ENCODE results near the gene DCANP1.

Gene DCANP1

GRCh38 chr5:135457424-135458071 lies 10.4 kb upstream of the DCANP1 start:
- DNase-seq (ENCODE audit: low read depth in 2 of 2), result peak; percentile 34 to 56

GRCh38 chr5:135456238-135457099 lies 9.3 kb upstream of the DCANP1 start:
- DNase-seq (ENCODE audit: low read depth in 2 of 2), result no peak

GRCh38 chr5:135455876-135456237 lies 8.7 kb upstream of the DCANP1 start:
- DNase-seq (ENCODE audit: low read depth in 2 of 2), result no peak

GRCh38 chr5:135454946-135455345 lies 7.8 kb upstream of the DCANP1 start:
- DNase-seq (ENCODE audit: low read depth in 2 of 2), result no peak

GRCh38 chr5:135453613-135454012 lies 6.5 kb upstream of the DCANP1 start:
- no peak for DNase-seq (ENCODE audit: low read depth in 2 of 2)

GRCh38 chr5:135452321-135453030 lies 5.3 kb upstream of the DCANP1 start, which contains the start of gene TIFAB:
Gene TIFAB, minus strand, starts transcription at chr5:135452351. Its CDS starts 2,412 bp downstream, at chr5:135449939.
- DNase-seq (ENCODE audit: low read depth in 2 of 2), result no peak

GRCh38 chr5:135451581-135452320 lies 4.6 kb upstream of the DCANP1 start:
- DNase-seq (ENCODE audit: low read depth in 2 of 2), result no peak

- DNase-seq (ENCODE audit: low read depth in 2 of 2), result no peak
Measured at GRCh38 chr5:135450952-135451351, 3.8 kb upstream of the DCANP1 start.

GRCh38 chr5:135450336-135450735 lies 3.2 kb upstream of the DCANP1 start:
- no peak for DNase-seq (ENCODE audit: low read depth in 2 of 2)

DNA sequence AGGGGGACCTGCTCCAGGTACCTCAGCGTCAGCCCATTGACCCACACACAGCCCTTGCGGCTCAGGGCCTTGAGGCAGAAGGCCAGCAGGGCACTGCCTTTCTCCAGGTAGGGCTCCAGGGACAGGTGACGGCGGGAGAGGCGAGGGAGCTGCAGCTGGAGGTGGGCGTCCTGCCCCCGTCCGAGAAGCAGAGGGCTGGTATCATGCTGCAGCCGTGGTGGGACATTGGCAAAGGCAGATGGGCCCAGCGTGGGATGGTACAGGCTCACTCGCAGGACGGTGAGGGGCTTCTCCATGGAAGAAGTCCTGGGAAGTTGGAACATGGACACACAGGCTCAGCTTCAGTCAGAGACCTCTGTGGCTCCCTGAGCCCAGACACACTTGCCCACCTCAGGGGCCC lies 2.5 kb upstream of the DCANP1 start:
- DNase-seq (ENCODE audit: low read depth in 2 of 2), result no peak

- no peak for DNase-seq (ENCODE audit: low read depth in 2 of 2)
Measured at GRCh38 chr5:135448791-135449507, 1.8 kb upstream of the DCANP1 start.

- no peak for DNase-seq (ENCODE audit: low read depth in 2 of 2)
Measured at GRCh38 chr5:135448071-135448739, 1.1 kb upstream of the DCANP1 start.

DNA sequence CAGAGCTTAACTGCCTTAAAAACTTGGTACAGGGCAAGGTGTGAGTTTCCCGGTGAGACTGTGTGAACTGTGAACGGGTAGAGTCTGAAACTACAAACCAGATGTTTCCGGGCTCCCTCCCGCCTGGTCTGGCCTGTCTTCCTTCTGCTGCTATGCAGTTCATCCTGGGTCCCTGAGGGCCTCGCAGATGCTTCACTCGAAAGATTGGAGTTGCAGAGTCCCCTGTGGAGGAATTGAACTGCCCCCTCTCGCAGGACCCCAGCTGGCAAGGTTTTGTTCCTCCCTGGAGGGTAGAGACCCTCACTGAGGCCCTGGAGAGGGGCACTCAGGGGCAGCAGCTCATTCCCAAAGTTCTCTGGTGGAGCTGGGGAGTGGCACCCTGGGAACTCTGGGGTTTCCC lies 533 bp downstream of the DCANP1 start:
- DNase-seq (ENCODE audit: low read depth in 2 of 2), result no peak

DNA sequence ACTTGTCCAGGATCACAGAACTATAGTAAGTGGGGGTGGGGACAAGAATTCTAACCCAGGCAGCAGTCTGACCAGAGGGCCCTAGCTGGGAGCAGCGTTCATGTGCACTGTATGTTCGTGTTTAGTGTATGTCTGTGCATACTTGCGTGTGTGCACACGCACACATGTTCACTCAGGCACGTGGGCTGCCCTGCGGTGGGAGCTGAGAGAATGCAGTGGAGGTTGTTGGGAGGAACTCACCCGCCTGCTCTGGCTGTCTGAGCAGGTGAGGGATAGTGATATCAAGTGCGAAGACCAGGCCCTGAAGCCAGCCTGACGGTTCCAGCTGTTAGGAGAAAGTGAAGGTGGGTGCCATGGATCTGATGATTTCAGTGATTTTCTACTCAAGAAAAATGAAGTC lies 942 bp downstream of the DCANP1 start:
- DNase-seq (ENCODE audit: low read depth in 2 of 2), result no peak

DNA sequence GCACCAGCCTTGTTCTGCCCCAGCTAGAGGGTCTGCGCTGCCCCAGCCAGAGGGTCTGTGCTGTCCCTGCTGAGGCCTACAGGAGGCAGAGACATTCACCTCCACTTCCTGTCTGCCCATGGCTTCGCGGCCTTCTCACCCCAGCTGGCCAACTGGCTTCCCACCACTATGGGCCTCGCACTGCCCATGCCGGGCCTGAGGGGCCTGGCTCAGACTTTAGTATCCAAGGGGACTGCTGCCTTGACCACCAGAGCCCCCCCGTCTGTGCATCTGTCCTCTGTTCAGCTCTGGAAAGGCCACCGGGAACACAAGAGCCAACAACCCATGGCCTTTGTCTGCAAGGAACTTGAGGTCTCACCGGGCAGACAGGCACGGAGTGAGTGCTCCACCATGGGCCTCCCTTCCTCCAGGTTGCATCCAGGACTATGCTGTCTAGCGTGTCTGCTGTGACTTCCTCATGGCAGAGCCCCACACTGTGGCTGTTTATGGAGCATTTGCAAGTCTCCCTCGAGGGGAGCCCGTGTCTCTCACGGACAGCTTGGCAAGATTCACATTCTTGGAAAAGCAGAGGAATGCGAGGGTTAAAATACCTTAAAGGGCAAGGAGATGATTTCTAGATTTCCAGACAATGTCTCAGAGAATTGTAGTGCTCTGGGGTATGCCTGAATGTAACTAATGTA lies 1.7 kb downstream of the DCANP1 start:
- no peak for DNase-seq (ENCODE audit: low read depth in 2 of 2)

- no peak for DNase-seq (ENCODE audit: low read depth in 2 of 2)
Measured at GRCh38 chr5:135444881-135445280, 2.3 kb downstream of the DCANP1 start.

DNA sequence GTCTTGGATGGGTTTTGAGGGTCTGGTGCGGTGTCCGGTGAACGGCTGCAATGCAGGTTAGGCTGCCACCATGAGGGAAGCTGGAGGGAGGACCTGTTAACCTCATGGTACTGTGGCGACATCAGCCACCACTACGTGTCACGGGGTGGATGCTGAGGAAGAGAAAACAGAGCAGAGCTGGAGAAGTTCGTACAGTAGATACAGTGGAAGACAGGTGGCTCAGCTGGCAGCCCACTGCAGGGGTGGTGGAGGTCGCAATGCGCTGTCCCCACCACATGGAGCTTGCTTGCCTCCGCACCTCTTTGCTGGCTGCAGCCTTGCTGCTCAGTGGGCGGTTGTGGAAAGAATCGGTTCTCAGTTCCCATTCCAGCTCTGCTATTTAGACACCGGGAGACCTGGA lies 2.8 kb downstream of the DCANP1 start:
- DNase-seq (ENCODE audit: low read depth in 2 of 2), result no peak

DNA sequence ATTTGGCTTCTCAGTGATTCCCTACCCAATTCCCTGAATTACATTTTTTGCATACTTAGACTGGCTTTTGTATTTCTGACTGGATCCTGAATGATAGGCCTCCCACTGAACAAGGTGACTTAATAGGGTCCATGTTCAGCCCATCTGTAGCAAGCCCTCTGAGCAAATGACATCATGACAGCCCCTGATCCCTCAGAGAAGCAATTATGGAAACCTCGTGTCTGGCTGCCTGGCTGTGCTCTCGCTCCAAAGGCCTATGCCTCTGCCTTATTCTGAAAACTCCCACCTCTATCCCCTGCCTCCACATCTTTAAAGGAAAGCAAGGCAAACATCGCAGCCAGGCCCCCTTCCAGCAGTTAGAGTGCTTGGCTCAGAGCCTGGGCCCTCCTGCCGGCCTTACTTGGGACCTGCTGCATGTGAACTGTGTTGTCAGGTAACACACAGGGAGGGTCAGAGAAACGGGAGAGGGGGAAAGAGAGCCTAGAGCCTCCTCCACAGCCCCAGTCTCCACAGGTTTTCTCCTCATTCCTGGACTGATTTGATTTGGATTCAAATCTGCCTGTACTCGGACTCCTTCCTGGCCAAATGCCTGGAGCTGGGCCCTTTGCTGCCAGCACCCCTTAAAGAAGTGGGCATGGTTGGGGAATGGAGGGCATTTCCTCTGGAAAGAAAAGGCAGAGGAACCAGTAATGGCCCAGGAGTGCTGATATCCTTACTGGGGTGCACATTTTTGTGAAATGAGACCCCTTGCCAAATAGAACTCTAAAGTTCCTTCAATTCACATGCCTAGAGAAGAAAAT lies 3.8 kb downstream of the DCANP1 start:
- DNase-seq (ENCODE audit: low read depth in 2 of 2), result no peak

DNA sequence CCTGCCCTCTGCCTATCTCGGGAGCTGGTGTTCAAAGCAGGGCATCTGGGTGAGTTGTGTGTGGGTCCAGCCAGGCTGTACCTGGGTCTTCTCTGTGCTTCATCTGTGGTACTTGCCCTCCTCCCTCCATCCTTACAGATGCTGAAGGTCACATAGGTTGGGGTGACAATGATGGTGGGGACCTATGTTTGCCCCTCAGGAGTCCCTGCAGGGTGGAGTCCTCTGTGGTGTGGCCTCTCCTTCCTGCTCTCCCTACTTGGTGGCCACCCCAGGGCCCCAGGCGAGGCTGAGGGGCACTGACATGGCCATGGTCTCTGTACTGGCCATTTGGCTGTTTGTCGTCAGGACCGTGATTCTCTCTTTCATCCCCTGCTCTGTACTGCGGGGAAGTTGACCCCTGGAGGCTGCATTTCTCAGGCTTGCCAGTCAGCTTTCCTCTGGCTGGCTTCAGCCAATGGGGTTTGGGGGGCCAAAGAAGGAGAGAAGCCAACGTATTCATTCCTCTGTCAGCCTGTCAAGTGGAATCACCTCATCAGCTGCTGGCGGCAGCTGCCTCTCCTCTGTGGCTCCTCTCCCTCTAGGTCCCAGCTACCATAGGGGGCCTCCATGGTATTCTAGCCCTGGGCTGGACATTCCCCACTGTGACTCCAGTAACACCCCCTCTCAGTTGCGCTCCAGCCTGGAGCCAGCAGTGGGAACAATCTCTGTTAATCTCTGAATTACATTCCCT lies 4.6 kb downstream of the DCANP1 start:
- DNase-seq (ENCODE audit: low read depth in 2 of 2), result no peak

All from activated CD4-positive, alpha-beta T cell treated with anti-CD3 and anti-CD28 coated beads for 24 hours (primary cell).